Suprapubic skin (tissue), 2 donors: Measurements from ENCODE around the gene ERC2.

Experiments
- EP300 ChIP-seq: sonication (generic); formaldehyde crosslinking; IDR thresholded peaks from one replicate; pipeline ENCODE4 v1.6.1; 2017; ENCODE audit warnings: antibody characterized with exemption
- POLR2A ChIP-seq, 2 donors: fragments of 450-650 bp; IDR thresholded peaks; one replicate each; pipeline ENCODE4 v1.6.1; 2017; ENCODE audit warnings: antibody characterized with exemption in 2 of 2, mild to moderate bottlenecking in 2 of 2, moderate library complexity in 2 of 2

DNA sequence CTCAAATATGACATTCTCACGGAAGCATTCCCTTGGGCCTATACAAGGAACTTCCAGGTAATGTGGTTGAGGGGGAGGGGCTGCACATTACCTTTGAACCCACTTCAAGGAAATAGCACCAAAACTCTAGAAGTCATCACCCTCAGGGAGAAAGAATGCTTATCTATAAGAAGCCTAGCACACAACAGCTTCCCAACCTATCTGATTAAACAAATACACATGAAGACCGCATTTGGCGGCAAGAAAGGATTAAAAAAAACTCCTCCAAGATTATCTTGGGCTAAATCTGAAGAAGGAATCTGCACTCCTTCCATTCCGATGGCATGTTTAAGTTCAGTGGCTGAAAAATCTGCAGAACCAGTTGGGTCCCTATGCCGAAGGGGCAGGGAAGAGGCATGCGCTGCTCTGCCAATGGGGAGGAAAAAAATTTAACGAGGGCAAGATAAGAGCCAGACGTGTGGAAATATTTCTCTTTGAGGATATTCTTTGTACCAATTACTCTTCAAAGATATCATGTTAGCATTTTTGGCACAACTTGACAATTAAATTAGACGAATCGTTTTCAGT, 899.2 kb downstream of the ERC2 start:
- no peak for TF ChIP-seq POLR2A (IDR thresholded peaks at IDR 0.05)
- TF ChIP-seq EP300 = no peak
